Panc1 (cell line): ENCODE results near the gene ZNF582.

Experiments
- POLR2AphosphoS5 ChIP-seq: IDR thresholded peaks from 2 replicates; pipeline ENCODE4 v1.6.1; 2012; ENCODE audit warnings: mild to moderate bottlenecking, low read depth, low read length, moderate library complexity
- SIN3A ChIP-seq: IDR thresholded peaks from 2 replicates; pipeline ENCODE4 v1.6.1; 2012; ENCODE audit warnings: low read depth, mild to moderate bottlenecking, low read length, moderate library complexity, borderline replicate concordance; ENCODE audit not compliant: insufficient read depth
- TCF7L2 ChIP-seq: IDR thresholded peaks from 2 replicates; pipeline ENCODE4 v1.6.1; 2011; ENCODE audit warnings: mild to moderate bottlenecking, low read depth, low read length, inconsistent platforms
- TF ChIP-seq, protein P1 (sequence below): fragments of 450-650 bp; IDR thresholded peaks from 2 replicates; pipeline ENCODE4 v1.5.1; 2017; ENCODE audit warnings: mild to moderate bottlenecking

DNA sequence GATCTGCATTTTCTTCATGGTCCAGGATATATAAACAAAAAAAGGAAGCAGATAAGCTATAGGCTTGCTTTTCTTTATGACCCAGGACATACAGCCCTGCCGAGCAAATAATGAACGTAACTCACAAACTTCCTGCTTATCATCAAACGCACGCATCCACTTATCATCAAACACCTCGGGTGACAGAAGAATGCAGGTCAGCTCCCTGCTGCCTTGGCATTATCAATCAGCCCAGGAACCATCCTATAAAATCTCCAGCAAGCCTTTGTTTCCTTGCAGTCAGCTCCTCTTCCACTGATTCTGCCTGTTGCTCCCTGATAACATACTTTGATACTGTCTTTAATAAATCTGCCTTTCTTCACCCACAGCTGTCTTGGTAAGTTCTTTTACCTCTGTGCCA, 5.5 kb upstream of the ZNF582 start:
- TF ChIP-seq, protein P1, sequence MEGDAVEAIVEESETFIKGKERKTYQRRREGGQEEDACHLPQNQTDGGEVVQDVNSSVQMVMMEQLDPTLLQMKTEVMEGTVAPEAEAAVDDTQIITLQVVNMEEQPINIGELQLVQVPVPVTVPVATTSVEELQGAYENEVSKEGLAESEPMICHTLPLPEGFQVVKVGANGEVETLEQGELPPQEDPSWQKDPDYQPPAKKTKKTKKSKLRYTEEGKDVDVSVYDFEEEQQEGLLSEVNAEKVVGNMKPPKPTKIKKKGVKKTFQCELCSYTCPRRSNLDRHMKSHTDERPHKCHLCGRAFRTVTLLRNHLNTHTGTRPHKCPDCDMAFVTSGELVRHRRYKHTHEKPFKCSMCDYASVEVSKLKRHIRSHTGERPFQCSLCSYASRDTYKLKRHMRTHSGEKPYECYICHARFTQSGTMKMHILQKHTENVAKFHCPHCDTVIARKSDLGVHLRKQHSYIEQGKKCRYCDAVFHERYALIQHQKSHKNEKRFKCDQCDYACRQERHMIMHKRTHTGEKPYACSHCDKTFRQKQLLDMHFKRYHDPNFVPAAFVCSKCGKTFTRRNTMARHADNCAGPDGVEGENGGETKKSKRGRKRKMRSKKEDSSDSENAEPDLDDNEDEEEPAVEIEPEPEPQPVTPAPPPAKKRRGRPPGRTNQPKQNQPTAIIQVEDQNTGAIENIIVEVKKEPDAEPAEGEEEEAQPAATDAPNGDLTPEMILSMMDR, result no peak
- no peak for TF ChIP-seq SIN3A
- no peak for TF ChIP-seq POLR2AphosphoS5
- no peak for TF ChIP-seq TCF7L2
